ENCODE results near the gene SCUBE3. TPM values are rescaled to one million over a fixed set of nuclear protein-coding genes. Genes with fewer than 3 reads are reported as not detected.

The SCUBE3 gene
- total and polyA plus RNA-seq, 10 donors: 0.03 to 0.43 (median 0.11) TPM; not detected in 1

- DNase-seq: no peak
- Histone ChIP-seq H3K27me3 (replicated peaks in 1 of 7) (no peaks in the 10 kb centered on the region), H3K4me1 (peaks cover 6 to 16% (median 9%) of the 10 kb centered on the region in 6 donors), H3K9me3 (no peaks in the 10 kb centered on the region), H3K27ac (no peak overlapping the region), H3K4me3 (no peak overlapping the region), H3K36me3 (peaks cover 9 to 93% (median 82%) of the 10 kb centered on the region in 6 donors)
- 65 to 75% (median 69%) methylated on average over 15 of the region's 15 CpGs for WGBS, 5 donors
- TF ChIP-seq POLR2AphosphoS5 (IDR thresholded peaks at IDR 0.05): peak in 2 of 3 donors; percentile 32 to 40
- TF ChIP-seq, protein P1, sequence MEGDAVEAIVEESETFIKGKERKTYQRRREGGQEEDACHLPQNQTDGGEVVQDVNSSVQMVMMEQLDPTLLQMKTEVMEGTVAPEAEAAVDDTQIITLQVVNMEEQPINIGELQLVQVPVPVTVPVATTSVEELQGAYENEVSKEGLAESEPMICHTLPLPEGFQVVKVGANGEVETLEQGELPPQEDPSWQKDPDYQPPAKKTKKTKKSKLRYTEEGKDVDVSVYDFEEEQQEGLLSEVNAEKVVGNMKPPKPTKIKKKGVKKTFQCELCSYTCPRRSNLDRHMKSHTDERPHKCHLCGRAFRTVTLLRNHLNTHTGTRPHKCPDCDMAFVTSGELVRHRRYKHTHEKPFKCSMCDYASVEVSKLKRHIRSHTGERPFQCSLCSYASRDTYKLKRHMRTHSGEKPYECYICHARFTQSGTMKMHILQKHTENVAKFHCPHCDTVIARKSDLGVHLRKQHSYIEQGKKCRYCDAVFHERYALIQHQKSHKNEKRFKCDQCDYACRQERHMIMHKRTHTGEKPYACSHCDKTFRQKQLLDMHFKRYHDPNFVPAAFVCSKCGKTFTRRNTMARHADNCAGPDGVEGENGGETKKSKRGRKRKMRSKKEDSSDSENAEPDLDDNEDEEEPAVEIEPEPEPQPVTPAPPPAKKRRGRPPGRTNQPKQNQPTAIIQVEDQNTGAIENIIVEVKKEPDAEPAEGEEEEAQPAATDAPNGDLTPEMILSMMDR (IDR thresholded peaks at IDR 0.05 in 8 of 11, conservative IDR thresholded peaks at IDR 0.05 in 3 of 11): no peak
- intact Hi-C loops (cut with DNase I; ENCODE audit: low total_unique reads): no loop called here
Measured at GRCh38 chr6:35292494-35292893, 78.7 kb downstream of the SCUBE3 start.

DNA sequence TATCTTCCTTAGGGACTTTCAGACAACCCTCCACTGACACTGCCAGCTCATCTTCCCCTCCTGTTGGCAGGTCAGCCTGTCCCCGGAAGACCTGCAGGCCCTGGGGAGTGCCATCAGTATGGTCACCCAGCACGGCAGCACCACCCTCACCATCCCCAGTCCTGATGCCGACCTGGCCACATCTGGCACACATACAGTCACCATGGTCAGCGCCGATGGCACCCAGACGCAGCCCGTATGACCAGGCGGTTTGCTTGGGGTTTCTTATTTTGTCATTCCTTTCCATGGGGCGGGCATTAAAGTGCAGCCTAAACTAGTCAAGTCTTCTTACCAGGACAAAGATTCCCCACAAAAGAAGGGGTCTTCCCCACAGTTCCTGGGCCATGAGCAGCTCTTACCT lies 79.9 kb downstream of the SCUBE3 start:
- Histone ChIP-seq H3K9me3 (no peaks in the 10 kb centered on the region), H3K4me1 (peaks cover 10 to 28% (median 19%) of the 10 kb centered on the region in 6 donors), H3K27me3 (replicated peaks in 1 of 7) (no peaks in the 10 kb centered on the region), H3K4me3 (no peak overlapping the region), H3K36me3 (peaks cover 7 to 81% (median 70%) of the 10 kb centered on the region in 6 donors), H3K27ac (no peak overlapping the region)
- intact Hi-C loops (cut with DNase I; ENCODE audit: low total_unique reads): no loop called here
- 82 to 97% (median 94%) methylated on average over 9 of the region's 9 CpGs for WGBS, 5 donors
- TF ChIP-seq, protein P1 (IDR thresholded peaks at IDR 0.05 in 8 of 11, conservative IDR thresholded peaks at IDR 0.05 in 3 of 11): no peak
- peak in 1 of 3 donors; percentile 34 for TF ChIP-seq POLR2AphosphoS5 (IDR thresholded peaks at IDR 0.05)
- DNase-seq: no peak

GRCh38 chr6:35294308-35294945 lies 80.7 kb downstream of the SCUBE3 start:
- DNase-seq: peak; percentile 86
- H3K4me3 ChIP-seq: no peak overlapping the region
- H3K36me3 ChIP-seq: peaks cover 7 to 74% (median 63%) of the 10 kb centered on the region in 6 donors
- 56 to 64% (median 61%) methylated on average over 10 of the region's 10 CpGs for WGBS, 5 donors
- no peak overlapping the region for H3K27ac ChIP-seq
- intact Hi-C loops (cut with DNase I; ENCODE audit: low total_unique reads): no loop called here
- no peaks in the 10 kb centered on the region for H3K27me3 ChIP-seq (replicated peaks in 1 of 7)
- TF ChIP-seq, protein P1 (IDR thresholded peaks at IDR 0.05 in 8 of 11, conservative IDR thresholded peaks at IDR 0.05 in 3 of 11): peak; percentile 54 to 85 (median 71)
- no peak for TF ChIP-seq POLR2A (IDR thresholded peaks at IDR 0.05)
- TF ChIP-seq POLR2AphosphoS5 (IDR thresholded peaks at IDR 0.05): peak in 1 of 3 donors; percentile 35
- peaks cover 18 to 35% (median 27%) of the 10 kb centered on the region in 6 donors for H3K4me1 ChIP-seq
- H3K9me3 ChIP-seq: no peaks in the 10 kb centered on the region

GRCh38 chr6:35295036-35295435 lies 81.3 kb downstream of the SCUBE3 start:
- H3K27me3 ChIP-seq (replicated peaks in 1 of 7): no peaks in the 10 kb centered on the region
- H3K9me3 ChIP-seq: no peaks in the 10 kb centered on the region
- TF ChIP-seq POLR2AphosphoS5 (IDR thresholded peaks at IDR 0.05) (no peak), POLR2A (IDR thresholded peaks at IDR 0.05) (no peak)
- TF ChIP-seq, protein P1 (IDR thresholded peaks at IDR 0.05 in 8 of 11, conservative IDR thresholded peaks at IDR 0.05 in 3 of 11): no peak
- H3K4me3 ChIP-seq: no peak overlapping the region
- no peak overlapping the region for H3K27ac ChIP-seq
- H3K4me1 ChIP-seq: peaks cover 20 to 41% (median 33%) of the 10 kb centered on the region in 6 donors
- peaks cover 7 to 68% (median 57%) of the 10 kb centered on the region in 6 donors for H3K36me3 ChIP-seq
- intact Hi-C loops (cut with DNase I; ENCODE audit: low total_unique reads): no loop called here
- no peak for DNase-seq
- WGBS, 5 donors: 86 to 100% (median 95%) methylated on average over 2 of the region's 2 CpGs
